IPS DF 19.7 (cell line): ENCODE data around the gene PLCG2.
A peak's percentile ranks its signal among the peaks of the same experiment; 100 is the strongest.
"Not testable (repeated sequence)": the region's sequence is repeated elsewhere in the genome, so short reads cannot be mapped to it uniquely, and the experiment has no call there.

ENCODE experiments used
- DNase-seq: peaks from one replicate; pipeline ENCODE4 v3.0.0-alpha.2; 2013; ENCODE audit warnings: low read depth, low spot score

Gene PLCG2

GRCh38 chr16:81938326-81939163 is 159.5 kb downstream of the PLCG2 start:
- DNase-seq: no peak

- DNase-seq: peak; percentile 28
Observed at GRCh38 chr16:81939164-81940056, 160.3 kb downstream of the PLCG2 start.

GRCh38 chr16:81940781-81941560 is 161.9 kb downstream of the PLCG2 start:
- no peak for DNase-seq

GRCh38 chr16:81942007-81942601 is 163.0 kb downstream of the PLCG2 start:
- DNase-seq: no peak

- no peak for DNase-seq
Observed at GRCh38 chr16:81945665-81946064, 166.6 kb downstream of the PLCG2 start.

- no peak for DNase-seq
Observed at GRCh38 chr16:81946206-81946605, 167.1 kb downstream of the PLCG2 start.

- no peak for DNase-seq
Observed at GRCh38 chr16:81951564-81951963, 172.5 kb downstream of the PLCG2 start.

GRCh38 chr16:81956213-81956948 is 177.3 kb downstream of the PLCG2 start:
- DNase-seq: no peak

- DNase-seq: no peak
Observed at GRCh38 chr16:81964808-81965207, 185.7 kb downstream of the PLCG2 start.

GRCh38 chr16:81967358-81967757 is 188.3 kb downstream of the PLCG2 start:
- no peak for DNase-seq

- DNase-seq: no peak
Observed at GRCh38 chr16:81971853-81972252, 192.8 kb downstream of the PLCG2 start.

- DNase-seq: peak; percentile 64
Observed at GRCh38 chr16:81973737-81974136, 194.6 kb downstream of the PLCG2 start.

- no peak for DNase-seq
Observed at GRCh38 chr16:81975637-81976036, 196.5 kb downstream of the PLCG2 start.

GRCh38 chr16:81977335-81977942 is 198.3 kb downstream of the PLCG2 start:
- DNase-seq: not testable (repeated sequence)

- no peak for DNase-seq
Observed at GRCh38 chr16:81987121-81987520, 208.0 kb downstream of the PLCG2 start.

GRCh38 chr16:81987706-81988105 is 208.6 kb downstream of the PLCG2 start:
- DNase-seq: no peak

- no peak for DNase-seq
Observed at GRCh38 chr16:81992859-81993258, 213.8 kb downstream of the PLCG2 start.

GRCh38 chr16:81994485-81994884 is 215.4 kb downstream of the PLCG2 start:
- no peak for DNase-seq

- DNase-seq: no peak
Observed at GRCh38 chr16:81995651-81996050, 216.6 kb downstream of the PLCG2 start.
